ENCODE results near the gene C12orf75. TPM values are rescaled to one million over a fixed set of nuclear protein-coding genes. Genes with fewer than 3 reads are reported as not detected.

C12orf75 gene
- total RNA-seq, 1 experiment from 2014 or later, result 173 TPM

GRCh38 chr12:105321125-105321524 is 9.4 kb upstream of the C12orf75 start:
- BruUV-seq (replicated peaks), result no TSS peak
- CTCF ChIA-PET, result no interaction called here
- Histone ChIP-seq H3K4me3 (ENCODE audit: low read depth, low read length) (no peak overlapping the region), H3K27me3 (replicated peaks; ENCODE audit: control insufficient read depth, insufficient read depth, low read length) (no peaks in the 10 kb centered on the region), H3K4me1 (peaks cover 47% of the 10 kb centered on the region), H3K9me3 (0 out of 2 replicates have a peak, but pooled peaks cover 3% of the 10 kb centered on the region), H3K36me3 (ENCODE audit: control insufficient read depth, insufficient read depth, low read length) (no peaks in the 10 kb centered on the region)
- POLR2A ChIA-PET, result no interaction called here
- no peak for TF ChIP-seq CTCF (IDR thresholded peaks at IDR 0.05; ENCODE audit: insufficient read depth in 1 of 2, low read depth in 1 of 2, low read length in 1 of 2, severe bottlenecking in 1 of 2, unreplicated experiment in 1 of 2)
- H3K4me1 Mint-ChIP-seq (ENCODE audit: low read depth, unreplicated experiment), result peaks cover 37% of the 10 kb centered on the region
- peaks cover 9% of the 10 kb centered on the region for H3K9me3 Mint-ChIP-seq (ENCODE audit: unreplicated experiment)
- no peaks in the 10 kb centered on the region for H3K27me3 Mint-ChIP-seq (ENCODE audit: insufficient read depth, unreplicated experiment)
- H3K27ac Mint-ChIP-seq (ENCODE audit: unreplicated experiment), result peak overlapping the region; percentile 26
- no peak for DNase-seq
- peaks cover 19% of the 10 kb centered on the region for H3K36me3 Mint-ChIP-seq (ENCODE audit: insufficient read depth, unreplicated experiment)
- intact Hi-C loops (cut with micrococcal nuclease; ENCODE audit: unreplicated experiment), result no loop called here
- no peak overlapping the region for H3K4me3 Mint-ChIP-seq (ENCODE audit: unreplicated experiment)

- Histone ChIP-seq H3K4me1 (peaks cover 37% of the 10 kb centered on the region), H3K27me3 (replicated peaks; ENCODE audit: control insufficient read depth, insufficient read depth, low read length) (no peaks in the 10 kb centered on the region), H3K36me3 (ENCODE audit: control insufficient read depth, insufficient read depth, low read length) (no peaks in the 10 kb centered on the region), H3K4me3 (ENCODE audit: low read depth, low read length) (no peak overlapping the region), H3K9me3 (no peaks in the 10 kb centered on the region)
- peaks cover 17% of the 10 kb centered on the region for H3K36me3 Mint-ChIP-seq (ENCODE audit: insufficient read depth, unreplicated experiment)
- peaks cover 9% of the 10 kb centered on the region for H3K9me3 Mint-ChIP-seq (ENCODE audit: unreplicated experiment)
- intact Hi-C loops (cut with micrococcal nuclease; ENCODE audit: unreplicated experiment), result no loop called here
- no peak overlapping the region for H3K27ac Mint-ChIP-seq (ENCODE audit: unreplicated experiment)
- CTCF ChIA-PET, result no interaction called here
- H3K4me1 Mint-ChIP-seq (ENCODE audit: low read depth, unreplicated experiment), result peaks cover 32% of the 10 kb centered on the region
- no peak for DNase-seq
- no peak for TF ChIP-seq CTCF (IDR thresholded peaks at IDR 0.05; ENCODE audit: insufficient read depth in 1 of 2, low read depth in 1 of 2, low read length in 1 of 2, severe bottlenecking in 1 of 2, unreplicated experiment in 1 of 2)
- H3K27me3 Mint-ChIP-seq (ENCODE audit: insufficient read depth, unreplicated experiment), result no peaks in the 10 kb centered on the region
- no peak overlapping the region for H3K4me3 Mint-ChIP-seq (ENCODE audit: unreplicated experiment)
- POLR2A ChIA-PET, result no interaction called here
- no TSS peak for BruUV-seq (replicated peaks)
These were observed 8.4 kb upstream of the C12orf75 start for GRCh38 chr12:105322070-105322469.

- no peak overlapping the region for H3K4me3 Mint-ChIP-seq (ENCODE audit: unreplicated experiment)
- DNase-seq, result no peak
- CTCF ChIA-PET, result no interaction called here
- H3K27ac Mint-ChIP-seq (ENCODE audit: unreplicated experiment), result no peak overlapping the region
- no peaks in the 10 kb centered on the region for H3K9me3 ChIP-seq
- BruUV-seq (replicated peaks), result no TSS peak
- intact Hi-C loops (cut with micrococcal nuclease; ENCODE audit: unreplicated experiment), result no loop called here
- H3K9me3 Mint-ChIP-seq (ENCODE audit: unreplicated experiment), result no peaks in the 10 kb centered on the region
- H3K4me3 ChIP-seq (ENCODE audit: low read depth, low read length), result no peak overlapping the region
- no peaks in the 10 kb centered on the region for H3K27me3 Mint-ChIP-seq (ENCODE audit: insufficient read depth, unreplicated experiment)
- peaks cover 18% of the 10 kb centered on the region for H3K4me1 ChIP-seq
- H3K27me3 ChIP-seq (replicated peaks; ENCODE audit: control insufficient read depth, insufficient read depth, low read length), result no peaks in the 10 kb centered on the region
- no peaks in the 10 kb centered on the region for H3K36me3 ChIP-seq (ENCODE audit: control insufficient read depth, insufficient read depth, low read length)
- POLR2A ChIA-PET, result no interaction called here
- TF ChIP-seq CTCF (IDR thresholded peaks at IDR 0.05; ENCODE audit: insufficient read depth in 1 of 2, low read depth in 1 of 2, low read length in 1 of 2, severe bottlenecking in 1 of 2, unreplicated experiment in 1 of 2), result no peak
- H3K36me3 Mint-ChIP-seq (ENCODE audit: insufficient read depth, unreplicated experiment), result no peaks in the 10 kb centered on the region
- H3K4me1 Mint-ChIP-seq (ENCODE audit: low read depth, unreplicated experiment), result peaks cover 13% of the 10 kb centered on the region
These were observed 5.8 kb upstream of the C12orf75 start for GRCh38 chr12:105324704-105325103.
